ENCODE results near the gene CALU. TPM values are rescaled to one million over a fixed set of nuclear protein-coding genes. Genes with fewer than 3 reads are reported as not detected.
A peak's percentile ranks its signal among the peaks of the same experiment; 100 is the strongest.

Gene CALU
- total RNA-seq, 1 donor from 2014 or later = 131 TPM

DNA sequence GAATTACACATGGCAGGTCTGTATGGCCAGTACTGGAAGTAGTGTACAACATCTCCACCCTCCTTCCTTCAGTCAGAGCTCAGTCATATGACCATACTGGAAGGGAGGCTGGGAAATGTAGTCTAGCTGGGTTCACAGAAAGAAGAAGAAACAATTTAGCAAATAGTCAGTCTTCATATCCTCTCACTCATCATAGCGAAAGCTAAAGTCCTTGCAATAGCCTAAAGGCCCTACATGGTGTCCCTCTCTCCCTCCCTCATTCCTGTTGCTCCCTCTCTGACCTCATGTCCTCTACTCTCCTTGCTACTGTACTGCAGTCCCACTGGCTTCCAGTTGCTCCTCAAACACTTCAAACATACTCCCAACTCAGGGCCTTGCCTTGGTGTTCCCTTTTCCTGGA lies 4.3 kb upstream of the CALU start:
- H3K9me3 ChIP-seq (ENCODE audit: control insufficient read depth in 3 of 3, low read length in 3 of 3) = no peaks in the 10 kb centered on the region
- no peak overlapping the region for H3K9ac ChIP-seq (ENCODE audit: low read depth in 1 of 3, low read length in 3 of 3)
- H3K4me1 ChIP-seq (ENCODE audit: control insufficient read depth in 3 of 3, insufficient read depth in 3 of 3, low read length in 3 of 3) = peaks cover 5 to 18% (median 9%) of the 10 kb centered on the region in 3 donors
- no peaks in the 10 kb centered on the region for H3K27me3 ChIP-seq (ENCODE audit: control insufficient read depth in 3 of 3, insufficient read depth in 3 of 3, low read length in 3 of 3)
- H3K36me3 ChIP-seq (ENCODE audit: control insufficient read depth in 3 of 3, insufficient read depth in 3 of 3, low read length in 3 of 3) = no peaks in the 10 kb centered on the region
- H3K27ac ChIP-seq (ENCODE audit: low read depth, low read length) = no peak overlapping the region
- H3K4me3 ChIP-seq (ENCODE audit: low read length in 3 of 3) = no peak overlapping the region

DNA sequence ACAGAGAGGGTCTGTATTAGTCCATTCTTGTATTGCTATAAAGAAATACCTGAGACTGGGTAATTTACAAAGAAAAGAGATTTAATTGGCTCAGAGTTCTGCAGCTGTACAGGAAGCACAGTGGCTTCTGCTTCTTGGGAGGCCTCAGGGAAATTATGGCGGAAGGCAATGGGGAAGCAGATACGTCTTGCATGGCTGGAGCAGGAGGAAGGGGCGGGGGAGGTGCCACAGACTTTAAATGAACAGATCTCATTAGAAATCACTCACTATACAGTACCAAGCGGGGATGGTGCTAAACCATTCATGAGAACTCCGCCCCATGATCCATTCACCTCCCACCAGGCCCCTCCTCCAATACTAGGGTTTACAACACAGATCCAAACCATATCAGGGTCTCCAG lies 3.7 kb upstream of the CALU start:
- H3K36me3 ChIP-seq (ENCODE audit: control insufficient read depth in 3 of 3, insufficient read depth in 3 of 3, low read length in 3 of 3) = no peaks in the 10 kb centered on the region
- H3K27ac ChIP-seq (ENCODE audit: low read depth, low read length) = no peak overlapping the region
- no peaks in the 10 kb centered on the region for H3K9me3 ChIP-seq (ENCODE audit: control insufficient read depth in 3 of 3, low read length in 3 of 3)

GRCh38 chr7:128737441-128737840 lies 1.7 kb upstream of the CALU start:
- H3K27me3 ChIP-seq (ENCODE audit: control insufficient read depth in 3 of 3, insufficient read depth in 3 of 3, low read length in 3 of 3) = no peaks in the 10 kb centered on the region
- H3K27ac ChIP-seq (ENCODE audit: low read depth, low read length) = no peak overlapping the region
- H3K4me3 ChIP-seq (ENCODE audit: low read length in 3 of 3) = no peak overlapping the region
- no peak overlapping the region for H3K9ac ChIP-seq (ENCODE audit: low read depth in 1 of 3, low read length in 3 of 3)
- no peaks in the 10 kb centered on the region for H3K9me3 ChIP-seq (ENCODE audit: control insufficient read depth in 3 of 3, low read length in 3 of 3)
- peaks cover 20 to 35% (median 29%) of the 10 kb centered on the region in 3 donors for H3K4me1 ChIP-seq (ENCODE audit: control insufficient read depth in 3 of 3, insufficient read depth in 3 of 3, low read length in 3 of 3)
- no peaks in the 10 kb centered on the region for H3K36me3 ChIP-seq (ENCODE audit: control insufficient read depth in 3 of 3, insufficient read depth in 3 of 3, low read length in 3 of 3)

More for the DNA sequence above, 3.7 kb upstream of the CALU start:
- Histone ChIP-seq H3K4me3 (ENCODE audit: low read length in 3 of 3) (no peak overlapping the region), H3K4me1 (ENCODE audit: control insufficient read depth in 3 of 3, insufficient read depth in 3 of 3, low read length in 3 of 3) (peaks cover 10 to 23% (median 14%) of the 10 kb centered on the region in 3 donors), H3K27me3 (ENCODE audit: control insufficient read depth in 3 of 3, insufficient read depth in 3 of 3, low read length in 3 of 3) (no peaks in the 10 kb centered on the region), H3K9ac (ENCODE audit: low read depth in 1 of 3, low read length in 3 of 3) (no peak overlapping the region)

- Histone ChIP-seq H3K9me3 (ENCODE audit: control insufficient read depth in 3 of 3, low read length in 3 of 3) (no peaks in the 10 kb centered on the region), H3K9ac (ENCODE audit: low read depth in 1 of 3, low read length in 3 of 3) (peak overlapping the region in 2 of 3 donors; percentile 24 to 85), H3K27ac (ENCODE audit: low read depth, low read length) (peak overlapping the region; percentile 92), H3K4me3 (ENCODE audit: low read length in 3 of 3) (no peak overlapping the region), H3K36me3 (ENCODE audit: control insufficient read depth in 3 of 3, insufficient read depth in 3 of 3, low read length in 3 of 3) (no peaks in the 10 kb centered on the region), H3K27me3 (ENCODE audit: control insufficient read depth in 3 of 3, insufficient read depth in 3 of 3, low read length in 3 of 3) (no peaks in the 10 kb centered on the region), H3K4me1 (ENCODE audit: control insufficient read depth in 3 of 3, insufficient read depth in 3 of 3, low read length in 3 of 3) (peaks cover 20 to 35% (median 29%) of the 10 kb centered on the region in 3 donors)
Measured at GRCh38 chr7:128737867-128738385, 1.2 kb upstream of the CALU start.

DNA sequence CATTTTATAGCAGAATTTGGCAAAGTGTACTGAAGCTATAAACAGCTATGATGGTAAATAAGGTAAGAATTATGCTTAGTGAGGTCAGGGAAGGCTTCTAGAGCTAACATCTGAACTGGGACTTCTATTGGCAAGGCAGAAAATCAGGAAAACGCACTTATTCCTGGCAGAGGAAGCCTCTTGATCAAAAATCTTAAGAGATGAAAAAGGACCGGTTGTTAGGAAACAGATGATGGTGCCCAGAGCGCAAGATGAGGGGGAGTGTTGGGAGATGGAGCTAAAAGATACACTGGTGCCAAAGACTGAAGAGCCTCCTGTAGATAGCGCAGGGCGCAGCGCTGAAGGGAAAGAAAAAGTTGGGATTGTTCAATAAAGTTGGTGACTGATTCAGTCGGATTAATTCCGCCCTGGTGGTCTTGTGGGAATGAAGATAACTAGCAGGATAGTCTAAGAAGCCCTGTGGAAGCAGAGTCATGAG lies 550 bp upstream of the CALU start:
- Histone ChIP-seq H3K36me3 (ENCODE audit: control insufficient read depth in 3 of 3, insufficient read depth in 3 of 3, low read length in 3 of 3) (no peaks in the 10 kb centered on the region), H3K27me3 (ENCODE audit: control insufficient read depth in 3 of 3, insufficient read depth in 3 of 3, low read length in 3 of 3) (no peaks in the 10 kb centered on the region), H3K9ac (ENCODE audit: low read depth in 1 of 3, low read length in 3 of 3) (peak overlapping the region; percentile 84 to 87 (median 85)), H3K9me3 (ENCODE audit: control insufficient read depth in 3 of 3, low read length in 3 of 3) (no peaks in the 10 kb centered on the region), H3K4me3 (ENCODE audit: low read length in 3 of 3) (peak overlapping the region; percentile 86 to 97 (median 96)), H3K4me1 (ENCODE audit: control insufficient read depth in 3 of 3, insufficient read depth in 3 of 3, low read length in 3 of 3) (peaks cover 20 to 35% (median 29%) of the 10 kb centered on the region in 3 donors), H3K27ac (ENCODE audit: low read depth, low read length) (peak overlapping the region; percentile 92)

GRCh38 chr7:128739990-128740682 lies 977 bp downstream of the CALU start:
- H3K27ac ChIP-seq (ENCODE audit: low read depth, low read length) = peak overlapping the region; percentile 92
- no peaks in the 10 kb centered on the region for H3K36me3 ChIP-seq (ENCODE audit: control insufficient read depth in 3 of 3, insufficient read depth in 3 of 3, low read length in 3 of 3)
- H3K4me1 ChIP-seq (ENCODE audit: control insufficient read depth in 3 of 3, insufficient read depth in 3 of 3, low read length in 3 of 3) = peaks cover 20 to 38% (median 29%) of the 10 kb centered on the region in 3 donors
- H3K9ac ChIP-seq (ENCODE audit: low read depth in 1 of 3, low read length in 3 of 3) = peak overlapping the region; percentile 91 to 98 (median 94)
- H3K9me3 ChIP-seq (ENCODE audit: control insufficient read depth in 3 of 3, low read length in 3 of 3) = no peaks in the 10 kb centered on the region
- H3K4me3 ChIP-seq (ENCODE audit: low read length in 3 of 3) = peak overlapping the region; percentile 86 to 97 (median 96)
- no peaks in the 10 kb centered on the region for H3K27me3 ChIP-seq (ENCODE audit: control insufficient read depth in 3 of 3, insufficient read depth in 3 of 3, low read length in 3 of 3)

DNA sequence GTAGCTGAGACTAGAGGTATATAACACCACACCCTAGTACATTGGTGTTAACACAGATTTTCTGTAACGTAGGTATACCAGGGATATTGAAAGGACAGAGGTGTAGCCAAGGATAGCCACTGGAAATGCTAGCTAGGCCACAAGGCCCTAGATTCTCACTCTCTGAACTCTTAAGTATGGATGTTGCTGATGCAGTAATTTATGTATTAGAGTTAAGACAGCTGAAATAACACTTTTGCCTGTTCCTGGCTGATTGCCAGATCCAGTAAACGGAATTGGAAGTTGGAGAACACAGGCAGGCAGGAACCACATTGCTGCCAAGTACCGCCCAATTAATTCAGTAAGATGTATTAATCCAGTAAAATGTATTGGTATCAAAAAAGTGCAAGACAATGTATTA lies 1.8 kb downstream of the CALU start:
- Histone ChIP-seq H3K9me3 (ENCODE audit: control insufficient read depth in 3 of 3, low read length in 3 of 3) (no peaks in the 10 kb centered on the region), H3K4me3 (ENCODE audit: low read length in 3 of 3) (peak overlapping the region in 2 of 3 donors; percentile 15 to 86), H3K27me3 (ENCODE audit: control insufficient read depth in 3 of 3, insufficient read depth in 3 of 3, low read length in 3 of 3) (no peaks in the 10 kb centered on the region), H3K36me3 (ENCODE audit: control insufficient read depth in 3 of 3, insufficient read depth in 3 of 3, low read length in 3 of 3) (no peaks in the 10 kb centered on the region), H3K27ac (ENCODE audit: low read depth, low read length) (peak overlapping the region; percentile 92), H3K9ac (ENCODE audit: low read depth in 1 of 3, low read length in 3 of 3) (peak overlapping the region in 2 of 3 donors; percentile 91 to 98), H3K4me1 (ENCODE audit: control insufficient read depth in 3 of 3, insufficient read depth in 3 of 3, low read length in 3 of 3) (peaks cover 20 to 38% (median 29%) of the 10 kb centered on the region in 3 donors)

- no peaks in the 10 kb centered on the region for H3K9me3 ChIP-seq (ENCODE audit: control insufficient read depth in 3 of 3, low read length in 3 of 3)
- H3K27me3 ChIP-seq (ENCODE audit: control insufficient read depth in 3 of 3, insufficient read depth in 3 of 3, low read length in 3 of 3) = no peaks in the 10 kb centered on the region
- H3K9ac ChIP-seq (ENCODE audit: low read depth in 1 of 3, low read length in 3 of 3) = peak overlapping the region in 1 of 3 donors; percentile 16
- H3K4me3 ChIP-seq (ENCODE audit: low read length in 3 of 3) = peak overlapping the region in 1 of 3 donors; percentile 86
- peak overlapping the region; percentile 92 for H3K27ac ChIP-seq (ENCODE audit: low read depth, low read length)
- H3K4me1 ChIP-seq (ENCODE audit: control insufficient read depth in 3 of 3, insufficient read depth in 3 of 3, low read length in 3 of 3) = peaks cover 20 to 38% (median 29%) of the 10 kb centered on the region in 3 donors
- no peaks in the 10 kb centered on the region for H3K36me3 ChIP-seq (ENCODE audit: control insufficient read depth in 3 of 3, insufficient read depth in 3 of 3, low read length in 3 of 3)
Measured at GRCh38 chr7:128741491-128741890, 2.3 kb downstream of the CALU start.

- no peak overlapping the region for H3K4me3 ChIP-seq (ENCODE audit: low read length in 3 of 3)
- peaks cover 20 to 38% (median 29%) of the 10 kb centered on the region in 3 donors for H3K4me1 ChIP-seq (ENCODE audit: control insufficient read depth in 3 of 3, insufficient read depth in 3 of 3, low read length in 3 of 3)
- H3K9me3 ChIP-seq (ENCODE audit: control insufficient read depth in 3 of 3, low read length in 3 of 3) = no peaks in the 10 kb centered on the region
- H3K27me3 ChIP-seq (ENCODE audit: control insufficient read depth in 3 of 3, insufficient read depth in 3 of 3, low read length in 3 of 3) = no peaks in the 10 kb centered on the region
- peak overlapping the region in 1 of 3 donors; percentile 16 for H3K9ac ChIP-seq (ENCODE audit: low read depth in 1 of 3, low read length in 3 of 3)
- no peaks in the 10 kb centered on the region for H3K36me3 ChIP-seq (ENCODE audit: control insufficient read depth in 3 of 3, insufficient read depth in 3 of 3, low read length in 3 of 3)
- H3K27ac ChIP-seq (ENCODE audit: low read depth, low read length) = no peak overlapping the region
Measured at GRCh38 chr7:128742206-128742605, 3.0 kb downstream of the CALU start.

DNA sequence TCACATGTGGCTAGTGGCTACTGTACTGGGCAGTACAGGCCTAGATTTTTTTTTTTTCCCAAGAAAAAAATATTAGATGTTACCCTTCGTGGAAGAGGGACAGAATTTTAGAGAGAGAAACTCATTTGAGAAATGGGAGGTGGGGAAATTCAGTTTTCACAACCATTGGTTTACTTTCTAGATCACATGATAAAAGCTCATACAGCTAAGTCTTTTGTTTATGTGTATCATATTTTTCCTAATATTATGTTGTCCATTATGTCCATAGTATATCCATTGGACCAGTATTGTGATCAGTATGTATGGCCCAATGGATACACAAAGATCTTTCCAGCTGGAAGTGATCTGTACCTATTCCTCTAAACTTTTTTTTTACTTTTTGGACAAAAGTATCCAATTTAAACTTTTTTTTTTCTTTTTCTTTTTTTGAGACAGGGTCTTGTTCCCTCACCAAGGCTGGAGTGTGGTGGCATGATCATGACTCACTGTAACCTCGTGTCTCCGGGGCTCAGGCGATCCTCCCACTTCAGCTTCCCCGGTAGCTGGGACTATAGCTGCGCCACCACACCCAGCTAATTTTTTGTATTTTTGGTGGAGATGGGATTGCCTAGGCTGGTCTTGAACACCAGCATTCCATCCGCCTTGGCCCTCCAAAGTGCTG lies 4.1 kb downstream of the CALU start:
- Histone ChIP-seq H3K9ac (ENCODE audit: low read depth in 1 of 3, low read length in 3 of 3) (no peak overlapping the region), H3K27me3 (ENCODE audit: control insufficient read depth in 3 of 3, insufficient read depth in 3 of 3, low read length in 3 of 3) (no peaks in the 10 kb centered on the region), H3K27ac (ENCODE audit: low read depth, low read length) (no peak overlapping the region), H3K4me1 (ENCODE audit: control insufficient read depth in 3 of 3, insufficient read depth in 3 of 3, low read length in 3 of 3) (peaks cover 20 to 38% (median 29%) of the 10 kb centered on the region in 3 donors), H3K9me3 (ENCODE audit: control insufficient read depth in 3 of 3, low read length in 3 of 3) (no peaks in the 10 kb centered on the region), H3K4me3 (ENCODE audit: low read length in 3 of 3) (no peak overlapping the region), H3K36me3 (ENCODE audit: control insufficient read depth in 3 of 3, insufficient read depth in 3 of 3, low read length in 3 of 3) (no peaks in the 10 kb centered on the region)

Data from skeletal muscle tissue (tissue), 4 donors.